ENCODE data around the gene FGFRL1.

DNA sequence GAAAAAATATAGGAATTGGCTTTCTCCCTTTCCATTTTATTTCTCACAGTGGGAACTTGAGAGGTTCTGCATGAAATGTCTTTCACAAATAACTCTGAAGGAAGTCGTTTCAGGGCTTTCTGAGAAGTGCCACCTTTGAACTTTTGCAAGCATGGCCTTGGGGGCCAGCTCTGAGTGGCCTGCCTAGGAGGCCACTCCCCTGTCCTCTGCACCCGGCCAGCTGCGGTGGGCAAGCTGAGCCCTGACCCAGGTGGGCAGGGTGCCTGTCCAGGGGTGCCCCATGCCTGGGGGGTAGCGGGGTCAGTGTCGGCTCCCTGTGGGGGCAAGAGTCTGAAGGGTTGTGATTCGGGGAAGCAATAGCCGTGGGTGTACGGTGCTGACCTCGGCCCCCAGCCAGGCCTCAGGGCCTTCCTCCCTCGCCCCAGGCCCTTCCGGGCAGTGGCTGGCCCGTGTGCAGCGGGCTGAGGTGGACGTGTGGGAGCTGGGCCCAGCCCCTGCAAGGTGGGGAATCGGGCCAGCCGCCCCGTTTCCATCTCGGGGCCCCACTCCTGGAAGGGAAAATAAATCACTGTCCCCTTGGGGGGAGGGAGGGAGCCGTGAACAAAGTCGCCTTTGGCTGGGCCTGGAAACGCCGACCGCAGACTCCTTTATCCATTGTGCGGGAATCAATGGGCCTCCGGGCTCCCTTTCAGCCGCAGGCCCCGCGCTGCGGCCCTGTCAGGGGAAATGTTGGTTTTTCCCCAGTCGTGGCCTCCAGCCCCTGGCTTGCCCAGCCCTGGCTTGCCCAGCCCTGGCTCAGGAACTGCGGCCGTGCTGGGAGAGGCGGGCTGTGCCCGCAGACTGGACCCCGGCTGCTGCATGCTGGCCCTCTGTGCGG lies 3.1 kb downstream of the FGFRL1 start:
- TF ChIP-seq CTCF (IDR thresholded peaks at IDR 0.05) (no peak), EP300 (IDR thresholded peaks at IDR 0.05; ENCODE audit: low read depth) (no peak), POLR2AphosphoS5 (IDR thresholded peaks at IDR 0.05) (no peak), POLR2A (IDR thresholded peaks at IDR 0.05) (no peak)
